MM.1S (cell line): ENCODE results near the gene TMEM63B.
"Not testable (repeated sequence)": the region's sequence is repeated elsewhere in the genome, so short reads cannot be mapped to it uniquely, and the experiment has no call there.

Experiments
- DNase-seq: peaks from one replicate; pipeline ENCODE4 v3.0.0-alpha.2; 2015
- H2AFZ ChIP-seq: fragments of 300-600 bp; sonication (generic); 2 replicates; pipeline ENCODE4 v1.6.0; 2016; ENCODE audit warnings: antibody characterized with exemption, low read length
- H3F3A ChIP-seq: fragments of 300-600 bp; sonication (generic); 2 replicates; pipeline ENCODE4 v1.6.1; 2016; ENCODE audit warnings: mild to moderate bottlenecking, antibody characterized with exemption, low read length, moderate library complexity, mixed read lengths; ENCODE audit not compliant: insufficient read depth
- H3K27ac ChIP-seq: fragments of 300-600 bp; sonication (generic); 2 replicates; pipeline ENCODE4 v1.5.1; 2016; ENCODE audit warnings: mild to moderate bottlenecking, low read length
- H3K27me3 ChIP-seq: fragments of 300-600 bp; sonication (generic); replicated peaks from 2 replicates; pipeline ENCODE4 v1.6.0; 2016; ENCODE audit warnings: low read length; ENCODE audit not compliant: insufficient read depth
- H3K36me3 ChIP-seq: fragments of 300-600 bp; sonication (generic); replicated peaks from 2 replicates; pipeline ENCODE4 v1.6.1; 2016; ENCODE audit warnings: mild to moderate bottlenecking, low read length, mixed read lengths; ENCODE audit not compliant: insufficient read depth
- H3K4me1 ChIP-seq: fragments of 300-600 bp; sonication (generic); 2 replicates; pipeline ENCODE4 v1.6.1; 2016; ENCODE audit warnings: low read length, mixed read lengths
- H3K4me2 ChIP-seq: fragments of 300-600 bp; sonication (generic); 2 replicates; pipeline ENCODE4 v1.6.0; 2016; ENCODE audit warnings: low read depth, low read length
- H3K4me3 ChIP-seq: fragments of 300-600 bp; sonication (generic); 2 replicates; pipeline ENCODE4 v1.5.1; 2016; ENCODE audit warnings: low read length, mixed read lengths
- H3K79me2 ChIP-seq: fragments of 300-600 bp; sonication (generic); 2 replicates; pipeline ENCODE4 v1.6.1; 2016; ENCODE audit warnings: mixed run types, low read length, mixed read lengths
- H3K9ac ChIP-seq: fragments of 300-600 bp; sonication (generic); 2 replicates; pipeline ENCODE4 v1.6.1; 2016; ENCODE audit warnings: low read length, mixed read lengths
- H3K9me2 ChIP-seq: fragments of 300-600 bp; sonication (generic); replicated peaks from 2 replicates; pipeline ENCODE4 v1.6.1; 2016; ENCODE audit warnings: mild to moderate bottlenecking, low read length, mixed read lengths; ENCODE audit not compliant: insufficient read depth
- H3K9me3 ChIP-seq: fragments of 300-600 bp; sonication (generic); replicated peaks from 2 replicates; pipeline ENCODE4 v1.6.1; 2016; ENCODE audit warnings: mild to moderate bottlenecking, low read length, mixed read lengths; ENCODE audit not compliant: insufficient read depth
- H4K20me1 ChIP-seq: fragments of 300-600 bp; sonication (generic); 2 replicates; pipeline ENCODE4 v1.6.1; 2016; ENCODE audit warnings: mild to moderate bottlenecking, low read length, moderate library complexity, mixed read lengths; ENCODE audit not compliant: insufficient read depth
- CTCF ChIP-seq: fragments of 300-600 bp; sonication (generic); IDR thresholded peaks from 2 replicates; pipeline ENCODE4 v1.5.1; 2016; ENCODE audit warnings: antibody characterized with exemption, low read length, mixed read lengths
- EZH2 ChIP-seq: fragments of 300-600 bp; sonication (generic); optimal IDR thresholded peaks from 2 replicates; pipeline ENCODE3; 2017; ENCODE audit warnings: low read depth, mild to moderate bottlenecking, antibody characterized with exemption, low read length, mixed read lengths
- EZH2phosphoT487 ChIP-seq: fragments of 300-600 bp; sonication (generic); IDR thresholded peaks from 2 replicates; pipeline ENCODE4 v1.6.1; 2018; ENCODE audit warnings: antibody characterized with exemption, low read length

TMEM63B gene

GRCh38 chr6:44142835-44143234 lies 15.5 kb downstream of the TMEM63B start:
- Histone ChIP-seq H3K9me2 (no peaks in the 10 kb centered on the region), H3K9me3 (no peaks in the 10 kb centered on the region), H2AFZ (no peak overlapping the region), H3K4me1 (no peaks in the 10 kb centered on the region), H3K9ac (no peak overlapping the region), H3K27ac (no peak overlapping the region), H3K36me3 (no peaks in the 10 kb centered on the region), H3K27me3 (no peaks in the 10 kb centered on the region), H3K4me3 (no peak overlapping the region), H3K4me2 (no peak overlapping the region), H3K79me2 (no peaks in the 10 kb centered on the region), H4K20me1 (no peaks in the 10 kb centered on the region), H3F3A (no peaks in the 10 kb centered on the region)
- no peak for DNase-seq
- TF ChIP-seq EZH2 (no peak), CTCF (no peak), EZH2phosphoT487 (no peak)

GRCh38 chr6:44143731-44144130 lies 16.4 kb downstream of the TMEM63B start:
- Histone ChIP-seq H3K27ac (no peak overlapping the region), H3K9me3 (no peaks in the 10 kb centered on the region), H3K36me3 (no peaks in the 10 kb centered on the region), H3K4me1 (no peaks in the 10 kb centered on the region), H2AFZ (no peak overlapping the region), H3K4me2 (no peak overlapping the region), H3K9ac (no peak overlapping the region), H3K4me3 (no peak overlapping the region), H3F3A (no peaks in the 10 kb centered on the region), H4K20me1 (no peaks in the 10 kb centered on the region), H3K27me3 (no peaks in the 10 kb centered on the region), H3K9me2 (no peaks in the 10 kb centered on the region), H3K79me2 (no peaks in the 10 kb centered on the region)
- TF ChIP-seq EZH2 (no peak), EZH2phosphoT487 (no peak), CTCF (no peak)
- no peak for DNase-seq

GRCh38 chr6:44144536-44144935 lies 17.2 kb downstream of the TMEM63B start:
- H3K9me3 ChIP-seq, H3F3A ChIP-seq, DNase-seq, H3K9ac ChIP-seq, H3K27me3 ChIP-seq, H3K36me3 ChIP-seq, H3K9me2 ChIP-seq, H3K27ac ChIP-seq, H3K79me2 ChIP-seq, H3K4me3 ChIP-seq, H4K20me1 ChIP-seq, H3K4me2 ChIP-seq, H3K4me1 ChIP-seq, H2AFZ ChIP-seq: not testable (repeated sequence)

- Histone ChIP-seq H3K79me2 (no peaks in the 10 kb centered on the region), H3K4me2 (no peak overlapping the region), H3K36me3 (no peaks in the 10 kb centered on the region), H3K9me3 (no peaks in the 10 kb centered on the region), H3K27me3 (no peaks in the 10 kb centered on the region), H3K9me2 (no peaks in the 10 kb centered on the region), H2AFZ (no peak overlapping the region), H3F3A (no peaks in the 10 kb centered on the region), H4K20me1 (no peaks in the 10 kb centered on the region), H3K27ac (no peak overlapping the region), H3K4me1 (no peaks in the 10 kb centered on the region), H3K4me3 (no peak overlapping the region), H3K9ac (no peak overlapping the region)
- no peak for DNase-seq
- no peak for TF ChIP-seq CTCF
- no peak for TF ChIP-seq EZH2phosphoT487
- TF ChIP-seq EZH2, result no peak
These were observed 18.5 kb downstream of the TMEM63B start for GRCh38 chr6:44145839-44146238.
